Gastrocnemius medialis (tissue), 4 donors: ENCODE results near the gene MFAP4.

ENCODE experiments used
- POLR2A ChIP-seq, 2 donors: fragments of 450-650 bp; IDR thresholded peaks; one replicate each; pipeline ENCODE4 v1.6.1; 2017; ENCODE audit warnings: antibody characterized with exemption in 2 of 2, mild to moderate bottlenecking in 2 of 2, moderate library complexity in 2 of 2
- TF ChIP-seq, protein P1 (sequence below), 5 experiments: fragments of 450-650 bp in 3 of 5; fragments of 200-600 bp in 2 of 5; sonication (generic) in 2 of 5; IDR thresholded peaks in 4 of 5; conservative IDR thresholded peaks in 1 of 5; 1 replicate in 4 of 5; 2 replicates in 1 of 5; pipeline ENCODE4 v1.5.1; 2016 to 2019; ENCODE audit warnings: antibody characterized with exemption in 5 of 5, mild to moderate bottlenecking in 3 of 5, moderate library complexity in 3 of 5

DNA sequence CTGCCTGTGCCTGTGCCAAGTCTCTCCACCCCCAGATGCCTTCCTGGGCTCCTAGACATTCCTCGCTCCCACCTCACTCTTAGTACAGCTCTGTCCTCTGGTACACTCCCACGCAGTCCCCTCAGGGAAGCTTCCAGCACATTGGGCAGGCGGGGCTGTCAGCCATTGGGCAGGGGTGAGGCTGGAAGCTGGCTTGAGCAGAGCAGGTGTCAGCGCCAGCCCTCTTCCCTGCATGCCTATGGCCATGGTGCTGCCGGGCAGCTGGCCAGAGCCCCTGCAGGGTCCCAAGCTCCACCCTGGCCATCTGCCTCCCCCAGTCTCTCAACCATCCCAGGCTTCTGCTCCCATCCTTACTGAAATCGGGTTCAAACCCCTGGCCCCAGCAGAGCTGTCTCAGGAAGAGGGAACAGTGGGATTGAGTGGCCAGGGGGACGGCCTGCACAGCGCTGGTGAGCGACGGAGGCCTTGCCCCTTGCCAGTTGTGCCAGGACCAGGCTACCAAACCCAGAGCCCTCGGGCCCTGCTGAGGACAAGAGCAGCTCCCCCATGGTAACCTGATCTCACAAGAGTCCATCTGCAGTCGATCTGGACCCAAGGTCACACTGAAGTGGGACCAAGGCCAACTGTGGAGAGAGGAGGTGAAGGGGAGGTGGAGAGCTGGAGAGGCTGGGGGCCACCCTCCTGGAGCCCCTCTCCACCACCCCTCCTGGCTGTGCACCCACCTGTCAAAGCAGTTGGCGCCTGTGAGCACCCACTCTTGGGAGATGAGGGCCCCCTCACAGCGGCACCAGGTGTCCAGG, 22.1 kb downstream of the MFAP4 start:
- no peak for TF ChIP-seq POLR2A (IDR thresholded peaks at IDR 0.05)
- TF ChIP-seq, protein P1, sequence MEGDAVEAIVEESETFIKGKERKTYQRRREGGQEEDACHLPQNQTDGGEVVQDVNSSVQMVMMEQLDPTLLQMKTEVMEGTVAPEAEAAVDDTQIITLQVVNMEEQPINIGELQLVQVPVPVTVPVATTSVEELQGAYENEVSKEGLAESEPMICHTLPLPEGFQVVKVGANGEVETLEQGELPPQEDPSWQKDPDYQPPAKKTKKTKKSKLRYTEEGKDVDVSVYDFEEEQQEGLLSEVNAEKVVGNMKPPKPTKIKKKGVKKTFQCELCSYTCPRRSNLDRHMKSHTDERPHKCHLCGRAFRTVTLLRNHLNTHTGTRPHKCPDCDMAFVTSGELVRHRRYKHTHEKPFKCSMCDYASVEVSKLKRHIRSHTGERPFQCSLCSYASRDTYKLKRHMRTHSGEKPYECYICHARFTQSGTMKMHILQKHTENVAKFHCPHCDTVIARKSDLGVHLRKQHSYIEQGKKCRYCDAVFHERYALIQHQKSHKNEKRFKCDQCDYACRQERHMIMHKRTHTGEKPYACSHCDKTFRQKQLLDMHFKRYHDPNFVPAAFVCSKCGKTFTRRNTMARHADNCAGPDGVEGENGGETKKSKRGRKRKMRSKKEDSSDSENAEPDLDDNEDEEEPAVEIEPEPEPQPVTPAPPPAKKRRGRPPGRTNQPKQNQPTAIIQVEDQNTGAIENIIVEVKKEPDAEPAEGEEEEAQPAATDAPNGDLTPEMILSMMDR (IDR thresholded peaks at IDR 0.05 in 4 of 5, conservative IDR thresholded peaks at IDR 0.05 in 1 of 5), result no peak
